VCaP (cell line): ENCODE measurements around the gene BAG5.
A peak's percentile ranks its signal among the peaks of the same experiment; 100 is the strongest.

Source experiments
- H3K27ac ChIP-seq: fragments of 450-650 bp; 2 replicates; pipeline ENCODE4 v1.5.1; 2017
- CTCF ChIP-seq: fragments of 450-650 bp; conservative IDR thresholded peaks from 2 replicates; pipeline ENCODE4 v1.5.1; 2017; ENCODE audit warnings: mild to moderate bottlenecking, moderate library complexity

Gene BAG5

GRCh38 chr14:103562179-103562428 lies 353 bp downstream of the BAG5 start:
- H3K27ac ChIP-seq = peak overlapping the region; percentile 98
- no peak for TF ChIP-seq CTCF

GRCh38 chr14:103561381-103562178 lies 877 bp downstream of the BAG5 start:
- no peak for TF ChIP-seq CTCF
- H3K27ac ChIP-seq = peak overlapping the region; percentile 98

GRCh38 chr14:103560691-103561090 lies 1.8 kb downstream of the BAG5 start:
- TF ChIP-seq CTCF = no peak
- H3K27ac ChIP-seq = peak overlapping the region; percentile 98; the same call in 1 of the 2 replicates

DNA sequence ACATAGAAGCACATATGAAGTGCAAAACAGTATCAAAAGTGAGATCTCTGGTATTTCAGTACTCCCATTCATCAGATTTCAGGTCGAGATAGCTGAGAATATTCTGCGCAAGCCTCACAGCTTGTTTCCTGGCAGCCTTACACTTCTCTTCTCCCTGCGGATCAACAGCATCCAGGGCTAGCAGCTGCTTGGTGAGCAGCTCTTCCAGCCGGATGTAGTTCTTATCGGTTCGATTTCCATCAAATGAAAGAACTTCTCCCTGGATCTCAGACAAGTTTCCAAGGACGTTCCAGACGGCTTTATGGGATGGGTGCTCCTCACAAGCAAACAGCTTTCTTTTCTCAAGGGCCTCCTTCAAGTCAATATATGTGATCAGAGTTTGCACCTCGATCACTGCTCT lies 2.7 kb downstream of the BAG5 start:
- H3K27ac ChIP-seq = peak overlapping the region; percentile 61
- TF ChIP-seq CTCF = no peak

- no peak for TF ChIP-seq CTCF
- peak overlapping the region; percentile 61 for H3K27ac ChIP-seq
These were observed 4.2 kb downstream of the BAG5 start for GRCh38 chr14:103558071-103558882.

DNA sequence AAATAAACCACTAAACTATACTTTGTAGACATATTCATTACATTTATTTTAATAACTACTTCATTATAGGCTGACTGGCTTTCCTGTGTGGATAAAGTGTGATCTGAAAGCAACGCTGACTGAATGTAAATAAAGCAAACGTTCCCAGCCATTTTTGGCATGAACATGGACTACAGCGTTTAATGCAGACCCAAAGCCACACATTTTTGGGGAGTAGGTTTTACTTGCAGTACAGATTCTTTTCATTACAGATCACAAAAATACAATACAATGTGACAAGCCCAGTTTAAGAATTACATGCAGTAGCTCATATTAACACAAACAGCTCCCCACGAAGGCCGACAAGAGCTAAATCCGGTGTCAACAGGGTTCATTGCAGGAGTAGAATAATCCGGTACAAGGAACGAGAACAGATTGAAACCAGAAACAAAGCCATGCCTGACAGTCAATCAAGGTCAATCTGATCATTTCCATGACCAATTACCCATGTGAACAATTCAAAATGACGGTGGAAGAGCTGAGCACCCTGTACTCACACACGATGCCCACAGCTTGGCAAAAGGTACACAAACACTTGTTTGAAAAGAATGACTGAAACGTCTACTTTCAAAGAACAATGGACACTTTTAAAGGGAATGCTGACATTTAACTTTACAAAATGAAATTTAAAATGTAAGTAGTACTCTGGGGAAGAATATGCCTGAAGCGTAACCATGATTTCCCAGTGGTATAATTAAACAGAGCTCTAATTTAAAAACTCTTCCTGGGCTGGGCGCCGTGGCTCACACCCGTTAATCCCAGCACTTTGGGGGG lies 5.3 kb downstream of the BAG5 start:
- peak overlapping the region; percentile 61 for H3K27ac ChIP-seq
- TF ChIP-seq CTCF = no peak
